GM18951 (cell line): ENCODE measurements around the gene SKP2.
"Not testable (repeated sequence)": the region's sequence is repeated elsewhere in the genome, so short reads cannot be mapped to it uniquely, and the experiment has no call there.

ENCODE experiments used
- POLR2A ChIP-seq: IDR thresholded peaks from 4 replicates; pipeline ENCODE4 v1.6.1; 2011; ENCODE audit warnings: mild to moderate bottlenecking; ENCODE audit not compliant: insufficient read length, insufficient read depth; ENCODE audit errors: extremely low read depth
- in situ Hi-C: fragments of 300-500 bp; cut with MboI; formaldehyde crosslinking; loops from one replicate; pipeline ENCODE4 v1.12.0; 2022; ENCODE audit warnings: low sequenced_read_pairs, mixed read lengths, inconsistent platforms; ENCODE audit not compliant: unreplicated experiment

SKP2 gene

DNA sequence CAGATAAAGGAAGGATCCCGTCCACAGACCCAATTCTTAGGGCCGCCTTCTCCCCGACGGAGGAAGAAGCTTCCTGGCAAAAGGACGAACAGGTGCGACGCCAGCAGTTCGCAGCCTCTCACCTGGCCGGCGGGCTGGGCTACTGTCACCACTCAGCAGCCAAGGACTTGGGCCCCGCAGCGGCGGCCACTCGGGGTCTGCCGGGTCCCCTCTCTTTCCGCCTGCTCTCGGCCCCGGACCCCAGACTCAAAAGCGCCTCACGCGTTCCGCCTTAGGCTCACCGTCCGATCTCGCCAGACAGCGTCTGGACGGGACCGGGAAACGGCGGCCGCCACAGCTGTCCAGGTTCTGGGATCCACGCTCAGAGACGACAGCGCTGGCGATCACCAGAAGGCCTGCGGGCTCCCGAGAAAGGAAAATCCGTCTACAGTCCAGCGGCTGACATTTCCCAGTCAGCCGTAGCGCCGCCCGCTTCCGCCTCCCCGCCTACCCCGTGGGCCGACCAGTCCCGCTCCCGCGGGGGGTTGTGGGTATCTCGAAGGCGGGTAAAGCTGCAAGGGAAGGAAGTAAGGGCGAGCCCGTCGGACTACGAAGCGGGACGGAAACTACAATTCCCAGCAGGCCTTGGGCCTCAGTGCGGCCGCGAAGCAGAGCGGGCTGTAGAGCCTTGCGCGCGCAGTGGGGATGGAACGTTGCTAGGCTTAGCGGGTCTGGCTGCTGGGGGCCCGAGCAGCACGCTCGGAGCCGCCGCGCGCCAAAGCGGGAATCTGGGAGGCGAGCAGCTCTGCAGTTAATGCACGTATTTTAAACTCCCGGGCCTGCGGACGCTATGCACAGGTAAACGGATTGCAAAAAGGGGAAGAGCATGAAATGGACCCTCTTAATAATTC, at the start of gene SKP2, which contains the start of gene LMBRD2:
TSS of gene SKP2 (plus strand) at position 678 of the 890 bp plus-strand sequence. CDS start at position 830, 152 bp downstream.
TSS of gene LMBRD2 (minus strand) at position 454 of the 890 bp plus-strand sequence. CDS start 8,538 bp downstream, outside the sequence.
- peak; percentile 91 for TF ChIP-seq POLR2A
- in situ Hi-C loops: no loop called here

DNA sequence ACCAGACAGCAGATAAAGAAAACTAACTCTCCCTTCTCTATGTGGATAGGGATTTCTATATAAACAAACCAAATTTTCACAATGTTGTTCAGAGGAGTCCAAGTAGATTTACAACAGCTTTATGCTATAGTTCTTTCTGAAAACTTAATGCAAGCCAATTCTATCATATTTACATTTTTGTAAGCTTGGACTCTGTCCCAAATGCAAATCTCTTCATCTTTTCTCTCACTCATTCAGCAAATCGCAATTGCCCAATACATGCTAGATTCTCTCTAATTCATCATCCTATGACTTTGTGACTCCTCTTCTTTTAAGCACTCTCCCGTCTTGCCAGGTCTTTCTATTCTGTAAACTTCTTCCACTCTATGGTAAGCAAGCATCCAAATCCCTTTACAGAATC, 46.1 kb upstream of the SKP2 start:
- in situ Hi-C loops: no loop called here
- TF ChIP-seq POLR2A: no peak

DNA sequence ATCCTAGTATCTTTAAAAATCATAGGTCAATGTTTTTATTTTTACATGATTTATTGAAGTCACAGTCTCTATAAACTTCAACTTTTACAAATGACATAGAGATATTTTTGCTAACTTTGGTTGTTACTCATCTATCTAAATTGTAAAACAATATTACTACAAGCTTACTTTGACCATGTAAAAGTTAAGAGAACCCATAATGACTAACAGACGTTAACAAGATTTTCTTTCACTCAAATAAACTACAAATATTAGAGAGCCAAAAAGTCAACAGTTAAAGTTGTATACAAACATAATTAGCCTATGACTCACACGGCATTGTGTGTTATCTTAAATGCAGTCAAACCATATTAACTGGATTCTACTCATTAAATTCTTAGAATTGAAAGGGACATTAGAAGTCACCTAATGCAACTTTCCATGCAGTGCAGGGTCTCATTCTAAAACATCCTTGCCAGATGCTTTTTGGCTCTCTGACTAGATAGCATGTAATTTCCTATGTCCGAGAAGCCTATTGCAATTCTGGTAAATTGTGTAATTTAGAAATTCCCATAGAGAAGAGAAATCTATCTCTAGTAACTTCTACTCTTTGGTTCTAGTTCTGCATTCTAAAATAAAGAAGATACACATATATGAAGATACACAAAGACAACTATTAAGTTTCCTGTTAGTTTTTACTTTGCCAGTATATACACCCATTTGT, 43.0 kb upstream of the SKP2 start:
- no peak for TF ChIP-seq POLR2A
- in situ Hi-C loops: no loop called here

DNA sequence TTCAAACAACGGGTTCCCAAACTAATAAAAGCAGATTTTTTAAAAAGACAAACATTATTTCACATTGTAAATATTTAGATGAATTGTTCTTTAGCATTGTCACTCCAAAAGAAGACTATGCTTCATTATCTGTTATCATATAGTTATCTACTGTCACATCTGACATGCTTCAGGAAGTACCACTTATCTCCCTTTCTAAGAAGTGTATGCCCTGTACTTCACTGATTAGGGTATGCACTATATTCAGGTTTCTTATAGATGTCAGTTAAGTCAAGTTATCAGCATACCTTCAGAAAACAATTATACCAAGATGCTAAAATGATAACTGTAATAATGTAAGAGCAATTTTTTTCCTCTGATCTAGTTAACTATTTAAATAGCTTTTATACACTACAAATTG, 40.7 kb upstream of the SKP2 start:
- no peak for TF ChIP-seq POLR2A
- in situ Hi-C loops: no loop called here

DNA sequence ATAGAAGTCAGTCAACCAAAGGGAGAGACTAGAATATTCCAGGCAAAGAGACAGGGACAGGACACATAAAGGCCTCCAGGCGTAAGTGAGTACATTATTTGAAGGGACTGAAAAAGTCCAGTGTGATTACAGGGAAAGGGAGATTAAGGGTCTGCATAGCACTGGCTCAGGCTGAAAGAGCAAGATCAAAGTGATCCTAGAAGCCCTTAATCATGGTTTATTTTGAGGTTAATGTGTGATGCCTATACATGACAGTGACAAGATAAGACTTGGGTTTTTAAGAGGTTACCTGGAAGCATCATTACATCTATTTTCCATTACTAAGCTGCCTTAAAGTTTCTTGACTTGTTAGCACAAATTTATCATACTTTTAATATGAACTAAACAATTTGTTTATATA, 26.0 kb upstream of the SKP2 start:
- no peak for TF ChIP-seq POLR2A
- in situ Hi-C loops: no loop called here

DNA sequence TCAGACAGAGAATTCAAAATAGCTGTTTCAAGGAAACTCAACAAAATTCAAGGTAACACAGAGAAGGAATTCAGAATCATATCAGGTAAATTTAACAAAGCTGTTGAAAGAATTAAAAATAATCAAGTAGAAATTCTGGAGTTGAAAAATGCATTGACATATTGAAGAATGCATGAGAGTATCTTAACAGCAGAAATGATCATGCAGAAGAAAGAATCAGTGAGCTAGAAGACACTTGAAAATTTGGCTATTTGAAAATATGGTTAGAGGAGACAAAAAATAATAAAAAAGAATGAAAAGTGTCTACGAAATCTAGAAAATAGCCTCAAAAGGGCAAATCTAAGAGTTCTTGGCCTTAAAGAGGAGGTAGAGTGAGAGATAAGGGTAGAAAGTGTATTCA, 23.1 kb upstream of the SKP2 start:
- in situ Hi-C loops: no loop called here
- no peak for TF ChIP-seq POLR2A

DNA sequence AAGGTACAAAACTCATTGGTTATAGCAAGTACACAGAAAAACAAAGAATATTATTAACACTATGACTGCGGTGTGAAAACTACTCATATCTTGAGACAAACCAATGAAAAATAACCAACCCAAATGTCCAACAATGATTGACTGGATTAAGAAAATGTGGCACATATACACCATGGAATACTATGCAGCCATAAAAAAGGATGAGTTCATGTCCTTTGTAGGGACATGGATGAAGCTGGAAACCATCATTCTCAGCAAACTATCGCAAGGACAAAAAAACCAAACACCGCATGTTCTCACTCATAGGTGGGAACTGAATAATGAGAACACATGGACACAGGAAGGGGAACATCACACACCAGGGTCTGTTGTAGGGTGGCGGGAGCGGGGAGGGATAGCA, 22.2 kb upstream of the SKP2 start:
- in situ Hi-C loops: not testable (repeated sequence)

DNA sequence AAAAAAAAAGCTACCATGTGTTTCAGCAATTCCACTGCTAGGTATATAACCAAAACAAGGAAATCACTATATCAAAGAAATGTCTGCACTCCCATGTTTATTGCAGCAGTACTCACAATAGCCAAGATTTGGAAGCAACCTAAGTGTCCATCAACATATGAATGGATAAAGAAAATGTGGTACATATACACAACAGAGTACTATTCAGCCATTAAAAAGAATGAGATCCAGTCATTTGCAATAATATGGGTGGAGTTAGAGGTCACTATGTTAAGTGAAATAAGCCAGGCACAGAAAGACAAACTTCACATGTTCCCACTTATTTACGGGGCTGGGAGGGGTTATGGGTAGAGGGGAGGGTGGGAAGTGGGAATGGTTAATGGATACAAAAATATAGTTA, 18.9 kb upstream of the SKP2 start:
- in situ Hi-C loops: not testable (repeated sequence)

DNA sequence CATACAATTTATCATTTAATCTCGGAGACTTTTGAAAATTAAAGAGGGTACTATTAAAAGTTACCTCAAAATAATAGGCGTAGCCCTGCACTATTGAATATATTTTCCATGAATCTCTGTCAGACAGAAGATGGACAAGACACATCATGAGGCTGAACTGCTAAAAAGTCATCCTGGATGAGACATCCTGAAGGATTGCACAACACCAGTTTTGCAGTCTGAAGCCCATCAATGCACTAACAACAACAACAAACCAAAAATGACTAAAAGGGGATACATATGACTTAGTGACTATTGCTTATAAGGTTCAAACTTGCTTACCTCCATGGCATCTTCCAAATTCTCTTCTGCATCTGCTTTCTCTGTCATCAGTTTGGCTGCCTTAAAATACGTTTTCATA, 15.9 kb upstream of the SKP2 start:
- in situ Hi-C loops: no loop called here

DNA sequence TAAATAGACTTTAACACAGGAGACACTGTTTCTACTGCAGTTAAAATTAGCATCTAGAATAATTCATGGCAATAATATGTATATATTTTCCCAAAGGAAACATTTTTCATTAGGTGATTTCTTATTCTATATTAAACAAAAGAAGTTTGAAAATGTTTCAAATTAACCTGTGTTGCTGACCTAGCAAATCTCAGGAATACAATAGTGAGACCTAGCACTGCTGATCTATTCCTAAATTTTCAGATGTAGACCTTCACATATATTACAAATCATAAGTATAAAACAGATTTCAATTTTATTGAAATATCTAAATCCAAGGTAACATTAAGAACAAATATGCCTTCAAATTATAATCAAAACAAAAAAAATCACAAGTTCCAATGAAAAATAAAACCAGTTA, 15.3 kb upstream of the SKP2 start:
- TF ChIP-seq POLR2A: no peak
- in situ Hi-C loops: no loop called here

More for the DNA sequence above, 15.9 kb upstream of the SKP2 start:
- TF ChIP-seq POLR2A: no peak

DNA sequence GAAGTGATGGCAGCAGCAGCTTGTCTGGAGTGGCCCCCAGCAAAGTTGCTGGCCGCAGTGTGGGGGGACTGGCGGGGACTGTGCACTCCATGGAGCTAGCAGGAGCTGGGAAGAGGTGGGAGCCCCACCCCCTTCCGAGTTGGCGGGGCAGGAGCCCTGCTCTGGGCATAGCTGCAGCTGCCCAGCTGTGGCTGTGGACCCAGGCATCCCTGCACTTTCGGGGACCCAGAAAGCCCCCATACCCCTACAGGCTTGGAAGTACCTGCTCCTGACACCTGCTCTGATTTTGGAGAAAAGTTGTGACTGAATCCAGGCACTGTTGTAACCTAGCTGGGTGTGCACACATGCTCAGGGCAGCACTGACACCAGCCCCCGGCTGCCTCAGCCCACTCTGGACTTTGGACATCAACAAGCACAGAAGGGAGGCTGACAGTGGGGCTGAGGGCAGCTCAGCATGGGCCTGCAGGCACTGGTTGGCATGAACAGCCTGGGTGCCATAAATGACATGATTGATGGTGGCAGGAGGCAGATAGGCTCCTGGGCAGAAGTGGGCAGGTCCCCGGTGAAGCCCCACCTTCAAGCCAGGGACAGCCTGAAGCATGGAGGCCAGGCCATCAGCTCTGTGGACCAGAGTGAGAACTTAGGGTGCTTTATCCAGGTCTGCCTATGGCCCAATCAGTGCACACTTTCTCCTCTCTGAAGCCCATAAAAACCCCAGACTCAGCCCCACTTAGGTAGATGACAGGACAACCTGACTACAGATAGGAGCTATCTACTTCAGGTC, 12.8 kb upstream of the SKP2 start:
- no peak for TF ChIP-seq POLR2A
- in situ Hi-C loops: no loop called here

DNA sequence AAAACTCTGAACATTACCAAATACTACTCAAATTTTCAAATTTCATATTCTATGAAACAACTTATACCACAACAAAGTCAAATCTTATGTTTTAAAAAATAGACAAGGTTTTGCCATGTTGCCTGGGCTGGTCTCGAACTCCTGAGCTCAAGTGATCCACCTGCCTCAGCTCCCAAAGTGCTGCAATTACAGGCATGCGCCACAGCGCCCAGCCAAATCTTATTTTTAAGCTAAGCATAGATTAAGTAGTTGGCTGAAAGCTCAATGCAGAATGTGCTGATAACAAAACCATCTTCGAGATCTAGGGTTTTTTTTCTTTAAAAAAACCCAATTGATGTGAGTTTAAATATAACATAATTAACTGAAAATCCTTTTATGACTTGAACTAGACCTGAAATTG, 6.6 kb upstream of the SKP2 start:
- in situ Hi-C loops: no loop called here
- no peak for TF ChIP-seq POLR2A

DNA sequence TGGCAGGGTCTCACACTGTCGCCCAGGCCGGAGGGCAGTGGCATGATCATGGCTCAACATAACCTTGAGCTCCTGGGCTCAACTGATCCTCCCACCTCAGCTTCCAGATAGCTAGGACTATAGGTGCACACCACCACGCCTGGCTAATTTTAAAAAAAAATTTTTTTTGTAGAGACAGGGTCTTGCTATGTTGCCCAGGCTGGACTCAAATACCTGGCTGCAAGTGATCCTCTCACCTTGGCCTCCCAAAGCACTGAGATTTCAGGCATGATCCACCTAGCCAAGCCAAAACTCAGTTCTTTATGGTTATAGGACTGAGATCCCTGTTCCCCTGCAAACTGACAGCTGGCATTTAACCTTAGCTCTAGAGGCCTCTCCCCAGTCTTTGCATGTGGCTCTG, 5.5 kb upstream of the SKP2 start:
- in situ Hi-C loops: no loop called here
- TF ChIP-seq POLR2A: no peak

DNA sequence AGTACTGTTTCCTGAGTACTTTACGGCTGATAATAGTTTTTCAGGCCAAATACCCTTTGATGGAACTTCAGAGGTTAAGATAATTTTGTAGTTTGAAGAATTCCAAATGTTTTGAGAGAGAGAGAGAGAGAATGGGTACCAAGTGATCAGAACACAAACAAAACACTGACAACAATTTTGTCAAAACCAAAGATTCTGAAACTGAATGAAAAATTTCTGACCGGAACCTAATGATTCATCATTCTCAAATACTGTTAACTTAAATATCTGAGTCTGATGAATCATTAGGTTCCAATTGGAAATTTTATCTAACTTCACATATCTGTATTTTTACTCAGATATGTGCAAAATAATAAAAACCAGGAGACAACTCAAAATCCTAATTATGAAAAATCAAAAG, 4.2 kb upstream of the SKP2 start:
- no peak for TF ChIP-seq POLR2A
- in situ Hi-C loops: no loop called here
